Smooth muscle cell (in vitro differentiated cells): ENCODE data around the gene EPHB3. TPM values are rescaled to one million over a fixed set of nuclear protein-coding genes. Genes with fewer than 3 reads are reported as not detected.

ENCODE experiments used
- DNase-seq: peaks from one replicate; lab custom pipeline; 2025; ENCODE audit not compliant: unreplicated experiment; lab: John Stamatoyannopoulos, UW
- H2AFZ ChIP-seq: fragments of 200-600 bp; sonication (generic); 2 replicates; pipeline ENCODE4 v1.6.0; 2016; ENCODE audit warnings: antibody characterized with exemption, low read depth, mild to moderate bottlenecking
- H3F3A ChIP-seq: fragments of 200-600 bp; sonication (generic); 2 replicates; pipeline ENCODE4 v1.6.0; 2017; ENCODE audit warnings: antibody characterized with exemption, low read depth
- H3K27ac ChIP-seq: fragments of 200-600 bp; sonication (generic); 2 replicates; pipeline ENCODE4 v1.5.1; 2016; ENCODE audit warnings: low read depth, mild to moderate bottlenecking
- H3K27me3 ChIP-seq: fragments of 200-600 bp; sonication (generic); 2 replicates; pipeline ENCODE4 v1.6.1; 2016; ENCODE audit warnings: low read depth, mild to moderate bottlenecking
- H3K36me3 ChIP-seq: fragments of 200-600 bp; sonication (generic); 2 replicates; pipeline ENCODE4 v1.5.1; 2016; ENCODE audit warnings: low read depth
- H3K4me1 ChIP-seq: fragments of 200-600 bp; sonication (generic); 2 replicates; pipeline ENCODE4 v1.5.1; 2016; ENCODE audit warnings: low read depth
- H3K4me2 ChIP-seq: fragments of 200-600 bp; sonication (generic); 2 replicates; pipeline ENCODE4 v1.6.0; 2016; ENCODE audit warnings: mild to moderate bottlenecking
- H3K4me3 ChIP-seq: fragments of 200-600 bp; sonication (generic); 2 replicates; pipeline ENCODE4 v1.5.1; 2016; ENCODE audit warnings: mild to moderate bottlenecking
- H3K79me2 ChIP-seq: fragments of 200-600 bp; sonication (generic); 2 replicates; pipeline ENCODE4 v1.6.0; 2016; ENCODE audit warnings: low read depth, mild to moderate bottlenecking
- H3K9ac ChIP-seq: fragments of 200-600 bp; sonication (generic); 2 replicates; pipeline ENCODE4 v1.6.0; 2016; ENCODE audit warnings: low read depth
- H3K9me3 ChIP-seq: fragments of 200-600 bp; sonication (generic); replicated peaks from 2 replicates; pipeline ENCODE4 v1.5.1; 2016; ENCODE audit warnings: low read depth
- H4K20me1 ChIP-seq: fragments of 200-600 bp; sonication (generic); 2 replicates; pipeline ENCODE4 v1.6.0; 2016; ENCODE audit warnings: low read depth
- CTCF ChIP-seq: fragments of 200-600 bp; sonication (generic); IDR thresholded peaks from 2 replicates; pipeline ENCODE4 v1.5.1; 2017; ENCODE audit warnings: borderline replicate concordance, mild to moderate bottlenecking, antibody characterized with exemption; ENCODE audit not compliant: insufficient read depth, poor library complexity, severe bottlenecking
- WGBS: methylation state at CpG from one replicate; pipeline ENCODE4 v1.1.7; 2016; ENCODE audit warnings: low lambda C conversion rate; 5-methylcytosine and 5-hydroxymethylcytosine counted together
- polyA plus RNA-seq: library from polyadenylated mRNA; unstranded; fragments of >200 nt; fragmentation: Nextera tagmentation; extraction: Ambion mirVana; gene quantifications from 2 replicates; pipeline ENCODE4 v1.2.1, GENCODE V29; 2016
- total RNA-seq: library from RNA; depleted of rRNA; stranded (reverse); fragments of >200 nt; gene quantifications from 2 replicates; pipeline ENCODE4 v1.2.3, GENCODE V29; 2014

Gene EPHB3
- total and polyA plus RNA-seq, 2 experiments from 2014 or later: 11.1 to 23.1 TPM

GRCh38 chr3:184602372-184603150 is 41.0 kb downstream of the EPHB3 start:
- Histone ChIP-seq H3K27me3 (peaks cover 11% of the 10 kb centered on the region), H3K27ac (no peak overlapping the region), H4K20me1 (no peaks in the 10 kb centered on the region), H3K79me2 (no peaks in the 10 kb centered on the region), H3K36me3 (no peaks in the 10 kb centered on the region), H3K4me3 (peak overlapping the region; percentile 44), H3K4me1 (peaks cover 27% of the 10 kb centered on the region), H3K9ac (peak overlapping the region; percentile 22), H3K9me3 (no peaks in the 10 kb centered on the region), H3F3A (no peaks in the 10 kb centered on the region), H3K4me2 (peak overlapping the region; percentile 99), H2AFZ (peak overlapping the region; percentile 81)
- no peak for TF ChIP-seq CTCF
- DNase-seq: no peak
- 8% methylated on average over 8 of the region's 14 CpGs for WGBS

DNA sequence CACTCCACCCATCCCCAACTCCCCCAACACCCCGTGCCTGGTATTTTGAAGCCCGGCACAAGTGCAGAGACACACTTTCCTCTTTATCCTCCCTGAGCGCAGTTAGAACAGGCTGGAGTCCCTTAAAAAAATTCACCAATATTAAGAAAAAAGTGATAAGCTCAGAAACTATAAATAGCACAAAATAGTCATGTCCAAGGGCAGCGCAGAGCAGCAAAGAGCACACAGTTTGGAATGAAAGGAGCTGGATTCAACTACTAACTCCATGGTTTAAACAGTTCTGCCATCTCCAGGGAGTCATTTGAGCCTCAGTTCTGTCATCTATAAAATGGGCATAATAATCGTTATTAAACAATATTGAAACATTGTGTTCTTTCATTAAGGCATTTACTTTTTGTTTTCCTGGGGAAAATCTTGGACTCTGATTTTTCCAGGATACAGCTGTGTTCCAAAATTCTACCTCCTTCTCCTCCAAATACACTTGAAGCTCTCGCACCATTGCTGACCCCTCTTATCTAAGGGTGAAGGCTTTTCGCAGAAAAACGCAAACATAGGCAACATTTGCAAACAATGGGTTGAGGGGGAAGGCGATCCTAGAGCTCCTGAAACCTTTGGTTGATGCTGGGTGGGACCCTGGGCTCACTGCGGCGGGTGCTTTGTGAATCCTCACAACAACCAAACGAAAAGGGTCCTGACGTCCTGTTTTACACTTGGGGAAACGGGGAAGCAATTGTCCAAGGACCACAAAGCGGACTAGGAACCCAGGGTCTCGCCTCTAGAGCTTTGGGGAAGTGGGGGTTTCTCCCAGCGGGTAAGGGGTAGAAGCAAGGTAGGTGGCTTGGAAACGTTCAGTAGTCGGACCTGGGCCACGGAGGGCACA is 41.8 kb downstream of the EPHB3 start:
- Histone ChIP-seq H3K4me3 (peak overlapping the region; percentile 55), H3K9ac (no peak overlapping the region), H3K79me2 (no peaks in the 10 kb centered on the region), H3F3A (no peaks in the 10 kb centered on the region), H3K27me3 (peaks cover 11% of the 10 kb centered on the region), H3K36me3 (no peaks in the 10 kb centered on the region), H4K20me1 (no peaks in the 10 kb centered on the region), H3K4me1 (peaks cover 27% of the 10 kb centered on the region), H3K4me2 (peak overlapping the region; percentile 99), H3K27ac (no peak overlapping the region), H3K9me3 (no peaks in the 10 kb centered on the region), H2AFZ (peak overlapping the region; percentile 87)
- 33% methylated on average over 20 of the region's 20 CpGs for WGBS
- no peak for TF ChIP-seq CTCF
- DNase-seq: no peak

DNA sequence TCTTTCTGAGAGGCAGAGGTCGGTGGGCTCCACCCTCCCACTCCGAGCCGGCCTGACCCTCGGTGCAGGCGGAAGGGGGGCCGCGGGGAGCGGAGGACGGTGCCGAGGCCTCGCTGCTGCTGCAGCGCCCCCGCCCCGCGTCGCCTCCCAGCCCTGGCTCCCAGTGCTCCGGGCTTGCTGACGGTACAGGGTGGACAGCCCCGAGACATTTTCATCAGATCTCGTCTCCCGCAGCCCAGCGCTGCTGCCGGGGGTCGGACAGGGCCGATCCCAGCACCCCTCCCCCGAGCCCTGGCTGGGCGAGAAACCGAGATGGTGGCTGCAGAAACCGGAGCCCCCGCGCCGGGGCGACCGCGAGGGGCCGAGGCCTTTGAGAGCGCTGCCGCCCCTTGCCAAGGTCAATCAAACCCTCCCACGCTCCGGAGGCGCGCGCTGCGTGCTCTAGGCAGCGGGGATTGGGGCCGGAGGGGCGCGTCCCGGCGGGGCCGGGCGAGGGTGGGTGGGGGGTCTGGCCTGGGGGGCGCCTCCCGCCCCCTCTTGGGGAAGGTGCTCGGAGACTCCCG is 42.5 kb downstream of the EPHB3 start:
- H3K79me2 ChIP-seq: no peaks in the 10 kb centered on the region
- no peak for DNase-seq
- no peaks in the 10 kb centered on the region for H3K9me3 ChIP-seq
- no peaks in the 10 kb centered on the region for H4K20me1 ChIP-seq
- TF ChIP-seq CTCF: no peak
- peak overlapping the region; percentile 99 for H3K4me2 ChIP-seq
- no peak overlapping the region for H3K27ac ChIP-seq
- 3% methylated on average over 31 of the region's 56 CpGs for WGBS
- no peaks in the 10 kb centered on the region for H3K36me3 ChIP-seq
- peaks cover 27% of the 10 kb centered on the region for H3K4me1 ChIP-seq
- peak overlapping the region; percentile 35 for H3K9ac ChIP-seq
- peak overlapping the region; percentile 87 for H2AFZ ChIP-seq
- peak overlapping the region; percentile 55 for H3K4me3 ChIP-seq
- H3F3A ChIP-seq: no peaks in the 10 kb centered on the region
- H3K27me3 ChIP-seq: peaks cover 11% of the 10 kb centered on the region
